Body of pancreas (tissue), 4 donors: ENCODE measurements around the gene STOX2. TPM values are rescaled to one million over a fixed set of nuclear protein-coding genes. Genes with fewer than 3 reads are reported as not detected.

ENCODE experiments used
- ATAC-seq: fragments of 150-250 bp; one replicate; pipeline ENCODE4 v1.9.1; 2016
- DNase-seq, 4 donors: peaks; one replicate each; pipeline ENCODE4 v3.0.0-alpha.2; 2019
- H3K27ac ChIP-seq, 4 donors: fragments of 200-600 bp; sonication (generic); 1 replicate in 3 of 4; 2 replicates in 1 of 4; pipeline versions ENCODE4 v1.5.1 to v1.6.1; 2016 to 2019; ENCODE audit warnings: mild to moderate bottlenecking in 1 of 4, mixed read lengths in 1 of 4, moderate library complexity in 1 of 4
- H3K27me3 ChIP-seq, 2 donors: fragments of 200-600 bp; sonication (generic); one replicate each; pipeline ENCODE4 v1.6.0; 2016; ENCODE audit warnings: mild to moderate bottlenecking in 1 of 2
- H3K36me3 ChIP-seq, 2 donors: fragments of 200-600 bp; sonication (generic); replicated peaks in 1 of 2; 2 replicates each; pipeline ENCODE4 v1.5.1; 2016; ENCODE audit warnings: low read depth in 2 of 2; ENCODE audit not compliant: insufficient read depth in 1 of 2
- H3K4me1 ChIP-seq: fragments of 200-600 bp; sonication (generic); one replicate; pipeline ENCODE4 v1.6.0; 2016
- H3K4me3 ChIP-seq, 2 donors: fragments of 200-600 bp; sonication (generic); 1 replicate in 1 of 2; 2 replicates in 1 of 2; pipeline ENCODE4 v1.5.1; 2016 to 2019
- H3K9me3 ChIP-seq, 3 donors: fragments of 200-600 bp; sonication (generic); 1 replicate in 2 of 3; 2 replicates in 1 of 3; pipeline ENCODE4 v1.5.1; 2016
- CTCF ChIP-seq, 7 experiments: fragments of 450-650 bp in 4 of 7; fragments of 200-600 bp in 3 of 7; sonication (generic) in 3 of 7; IDR thresholded peaks; one replicate each; pipeline ENCODE4 v1.5.1; 2016 to 2019; ENCODE audit warnings: antibody characterized with exemption in 7 of 7
- POLR2A ChIP-seq, 3 donors: fragments of 450-650 bp; IDR thresholded peaks; one replicate each; pipeline ENCODE4 v1.6.1; 2016; ENCODE audit warnings: antibody characterized with exemption in 3 of 3, mild to moderate bottlenecking in 2 of 3
- WGBS, 2 donors: methylation state at CpG; one replicate each; pipeline ENCODE4 v1.1.5; 2017; 5-methylcytosine and 5-hydroxymethylcytosine counted together
- intact Hi-C: fragments of 100-400 bp; cut with DNase I; formaldehyde crosslinking; loops from one replicate; pipeline ENCODE4 v1.15.1; 2023
- total RNA-seq, 2 donors: library from RNA; depleted of rRNA; stranded (reverse); fragments of >200 nt; gene quantifications; one replicate each; pipeline ENCODE4 v1.1.0, GENCODE V29; 2016

The STOX2 gene
- total RNA-seq, 2 donors from 2014 or later: 15.0 to 15.8 TPM

- H3K27ac ChIP-seq: no peak overlapping the region
- intact Hi-C loops: no loop called here
Measured at GRCh38 chr4:183989461-183989860, 84.4 kb downstream of the STOX2 start.

GRCh38 chr4:183989931-183990330 lies 84.8 kb downstream of the STOX2 start:
- DNase-seq (no peak), ATAC-seq (no peak)
- Histone ChIP-seq H3K4me1 (peaks cover 5% of the 10 kb centered on the region), H3K36me3 (no peaks in the 10 kb centered on the region), H3K9me3 (peaks cover 0 to 5% (median 0%) of the 10 kb centered on the region in 3 donors), H3K27ac (no peak overlapping the region), H3K4me3 (no peak overlapping the region), H3K27me3 (no peaks in the 10 kb centered on the region)
- WGBS, 2 donors: 68 to 82% methylated on average over 2 of the region's 2 CpGs
- intact Hi-C loops: no loop called here
- TF ChIP-seq POLR2A (IDR thresholded peaks at IDR 0.05) (no peak), CTCF (IDR thresholded peaks at IDR 0.05) (no peak)

More at GRCh38 chr4:183989461-183989860, 84.4 kb downstream of the STOX2 start:
- no peaks in the 10 kb centered on the region for H3K36me3 ChIP-seq
- H3K4me1 ChIP-seq: peaks cover 5% of the 10 kb centered on the region
- H3K9me3 ChIP-seq: peaks cover 0 to 5% (median 0%) of the 10 kb centered on the region in 3 donors
- TF ChIP-seq POLR2A (IDR thresholded peaks at IDR 0.05): no peak
- no peak for TF ChIP-seq CTCF (IDR thresholded peaks at IDR 0.05)
- 73 to 92% methylated on average over 6 of the region's 6 CpGs for WGBS, 2 donors
- ATAC-seq: no peak
- no peaks in the 10 kb centered on the region for H3K27me3 ChIP-seq
- no peak overlapping the region for H3K4me3 ChIP-seq
- no peak for DNase-seq

- no peak overlapping the region for H3K4me3 ChIP-seq
- 89 to 93% methylated on average over 6 of the region's 6 CpGs for WGBS, 2 donors
- no peak for ATAC-seq
- no peaks in the 10 kb centered on the region for H3K4me1 ChIP-seq
- H3K27ac ChIP-seq: no peak overlapping the region
- no peaks in the 10 kb centered on the region for H3K36me3 ChIP-seq
- DNase-seq: no peak
- TF ChIP-seq POLR2A (IDR thresholded peaks at IDR 0.05): no peak
- no peak for TF ChIP-seq CTCF (IDR thresholded peaks at IDR 0.05)
- peaks cover 0 to 5% (median 0%) of the 10 kb centered on the region in 3 donors for H3K9me3 ChIP-seq
- no peaks in the 10 kb centered on the region for H3K27me3 ChIP-seq
- intact Hi-C loops: no loop called here
Measured at GRCh38 chr4:183993676-183994075, 88.6 kb downstream of the STOX2 start.

GRCh38 chr4:183995570-183995969 lies 90.5 kb downstream of the STOX2 start:
- no peak for ATAC-seq
- no peak overlapping the region for H3K4me3 ChIP-seq
- WGBS, 2 donors: 87 to 91% methylated on average over 11 of the region's 11 CpGs

More at GRCh38 chr4:183995570-183995969, 90.5 kb downstream of the STOX2 start:
- no peaks in the 10 kb centered on the region for H3K27me3 ChIP-seq
- intact Hi-C loops: no loop called here
- no peaks in the 10 kb centered on the region for H3K36me3 ChIP-seq
- no peak overlapping the region for H3K27ac ChIP-seq
- H3K9me3 ChIP-seq: peaks cover 0 to 5% (median 0%) of the 10 kb centered on the region in 3 donors
- TF ChIP-seq CTCF (IDR thresholded peaks at IDR 0.05): no peak
- TF ChIP-seq POLR2A (IDR thresholded peaks at IDR 0.05): no peak
- no peak for DNase-seq
- H3K4me1 ChIP-seq: no peaks in the 10 kb centered on the region
